GM23248 (cell line): ENCODE results near the gene ERP27. TPM values are rescaled to one million over a fixed set of nuclear protein-coding genes. Genes with fewer than 3 reads are reported as not detected.
A peak's percentile ranks its signal among the peaks of the same experiment; 100 is the strongest.

ENCODE experiments used
- DNase-seq: peaks from one replicate; pipeline ENCODE4 v3.0.0-alpha.2; 2015
- H2AFZ ChIP-seq: fragments of 200-600 bp; sonication (generic); 2 replicates; pipeline ENCODE4 v1.6.1; 2016; ENCODE audit warnings: antibody characterized with exemption
- H3F3A ChIP-seq: fragments of 200-600 bp; sonication (generic); 2 replicates; pipeline ENCODE4 v1.6.1; 2016; ENCODE audit warnings: mild to moderate bottlenecking, antibody characterized with exemption, mixed run types; ENCODE audit not compliant: insufficient read depth
- H3K27ac ChIP-seq: fragments of 200-600 bp; sonication (generic); 2 replicates; pipeline ENCODE4 v1.5.1; 2016; ENCODE audit warnings: mild to moderate bottlenecking
- H3K27me3 ChIP-seq: fragments of 200-600 bp; sonication (generic); replicated peaks from 2 replicates; pipeline ENCODE4 v1.6.1; 2016; ENCODE audit warnings: mild to moderate bottlenecking; ENCODE audit not compliant: insufficient read depth
- H3K36me3 ChIP-seq: fragments of 200-600 bp; sonication (generic); 2 replicates; pipeline ENCODE4 v1.6.1; 2016; ENCODE audit warnings: low read depth, mild to moderate bottlenecking
- H3K4me1 ChIP-seq: fragments of 200-600 bp; sonication (generic); 2 replicates; pipeline ENCODE4 v1.6.1; 2016; ENCODE audit warnings: mild to moderate bottlenecking; ENCODE audit not compliant: insufficient read depth
- H3K4me2 ChIP-seq: fragments of 200-600 bp; sonication (generic); one replicate; pipeline ENCODE4 v1.6.1; 2016; ENCODE audit warnings: mild to moderate bottlenecking; ENCODE audit not compliant: unreplicated experiment
- H3K4me3 ChIP-seq: fragments of 200-600 bp; sonication (generic); 2 replicates; pipeline ENCODE4 v1.5.1; 2016; ENCODE audit warnings: mild to moderate bottlenecking
- H3K79me2 ChIP-seq: fragments of 200-600 bp; sonication (generic); 2 replicates; pipeline ENCODE4 v1.6.1; 2016; ENCODE audit warnings: mild to moderate bottlenecking; ENCODE audit not compliant: insufficient read depth
- H3K9ac ChIP-seq: fragments of 200-600 bp; sonication (generic); 2 replicates; pipeline ENCODE4 v1.6.1; 2016; ENCODE audit warnings: mild to moderate bottlenecking
- H3K9me2 ChIP-seq: fragments of 200-600 bp; sonication (generic); 2 replicates; pipeline ENCODE4 v1.6.1; 2016; ENCODE audit warnings: mixed run types, mild to moderate bottlenecking, moderate library complexity; ENCODE audit not compliant: insufficient read depth
- H3K9me3 ChIP-seq: fragments of 200-600 bp; sonication (generic); one replicate; pipeline ENCODE4 v1.6.1; 2017; ENCODE audit warnings: low read depth
- H4K20me1 ChIP-seq: fragments of 200-600 bp; sonication (generic); 2 replicates; pipeline ENCODE4 v1.6.0; 2016; ENCODE audit not compliant: insufficient read depth
- EZH2 ChIP-seq: fragments of 200-600 bp; sonication (generic); IDR thresholded peaks from 2 replicates; pipeline ENCODE4 v1.6.1; 2018; ENCODE audit warnings: antibody characterized with exemption, mild to moderate bottlenecking; ENCODE audit not compliant: insufficient read depth, poor library complexity, severe bottlenecking
- EZH2phosphoT487 ChIP-seq: fragments of 200-600 bp; sonication (generic); IDR thresholded peaks from 2 replicates; pipeline ENCODE4 v1.6.1; 2018; ENCODE audit warnings: antibody characterized with exemption, moderate library complexity, mild to moderate bottlenecking, low read depth; ENCODE audit not compliant: insufficient read depth
- WGBS, 2 experiments: methylation state at CpG; one replicate each; pipeline ENCODE4 v1.1.6; 2015 to 2017; ENCODE audit warnings: low lambda C conversion rate in 2 of 2, low coverage in 1 of 2; ENCODE audit errors: missing lambda C conversion rate in 2 of 2; 5-methylcytosine and 5-hydroxymethylcytosine counted together
- in situ Hi-C: fragments of 300-500 bp; cut with MboI; formaldehyde crosslinking; loops from 2 replicates; pipeline ENCODE4 v1.15.0; 2020
- polyA plus RNA-seq: library from polyadenylated mRNA; unstranded; fragments of >200 nt; fragmentation: Nextera tagmentation; extraction: Ambion mirVana; gene quantifications from 2 replicates; pipeline ENCODE4 v1.2.1, GENCODE V29; 2016
- total RNA-seq: library from RNA; depleted of rRNA; stranded (reverse); fragments of >200 nt; shearing (Covaris generic); gene quantifications from 2 replicates; pipeline ENCODE4 v1.2.3, GENCODE V29; 2014

ERP27 gene
- total and polyA plus RNA-seq, 2 experiments from 2014 or later = not detected

DNA sequence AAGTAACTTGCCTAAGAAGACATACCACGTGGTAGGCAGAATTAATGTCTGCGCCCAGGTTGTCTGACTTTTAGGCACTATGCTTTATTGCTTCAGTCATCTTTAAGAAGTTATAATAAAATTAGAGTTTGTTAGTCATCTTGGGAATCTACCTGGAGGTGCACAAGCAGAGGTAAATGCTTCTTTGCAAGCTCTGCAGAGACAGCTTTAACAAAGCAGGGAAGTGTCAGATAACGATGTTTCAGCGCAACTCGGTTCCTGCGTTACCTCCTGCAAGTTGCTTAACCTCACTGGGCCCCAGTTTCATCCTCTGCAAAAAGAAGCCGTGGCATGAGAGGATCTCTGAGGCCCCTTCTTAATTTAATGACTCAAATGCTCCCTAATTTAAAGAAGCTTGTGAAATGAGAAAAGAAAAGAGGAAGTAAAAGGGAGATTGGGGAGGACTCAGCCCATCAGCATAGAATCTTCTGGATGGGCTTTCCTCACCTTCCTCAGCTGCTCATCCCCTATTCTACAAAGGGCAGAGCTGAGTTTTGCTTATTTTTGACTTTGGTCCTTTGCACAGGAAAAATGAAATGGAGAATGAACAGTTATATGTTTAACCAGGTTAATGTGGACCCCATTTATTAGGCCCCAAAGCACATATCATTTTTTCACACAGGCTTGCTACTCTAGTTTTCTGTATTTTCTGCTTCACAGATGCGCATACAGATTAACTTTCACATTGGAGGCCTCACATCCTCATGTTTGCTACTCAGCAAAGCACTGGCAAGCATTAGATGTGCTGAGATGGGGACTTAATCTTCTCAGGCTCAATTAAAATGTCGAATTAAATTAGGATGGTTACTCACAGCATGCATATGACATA is 17.9 kb upstream of the ERP27 start:
- WGBS, 2 experiments = 81 to 83% methylated on average over 9 of the region's 9 CpGs
- Histone ChIP-seq H3K27ac (no peak overlapping the region), H3F3A (peaks cover 16% of the 10 kb centered on the region), H3K9me2 (no peaks in the 10 kb centered on the region), H4K20me1 (no peaks in the 10 kb centered on the region), H3K79me2 (no peaks in the 10 kb centered on the region), H2AFZ (no peak overlapping the region), H3K9me3 (no peaks in the 10 kb centered on the region), H3K9ac (no peak overlapping the region), H3K4me1 (peaks cover 11% of the 10 kb centered on the region), H3K4me3 (no peak overlapping the region), H3K36me3 (no peaks in the 10 kb centered on the region), H3K4me2 (no peak overlapping the region), H3K27me3 (no peaks in the 10 kb centered on the region)
- no peak for TF ChIP-seq EZH2
- TF ChIP-seq EZH2phosphoT487 = no peak
- in situ Hi-C loops = no loop called here
- no peak for DNase-seq

DNA sequence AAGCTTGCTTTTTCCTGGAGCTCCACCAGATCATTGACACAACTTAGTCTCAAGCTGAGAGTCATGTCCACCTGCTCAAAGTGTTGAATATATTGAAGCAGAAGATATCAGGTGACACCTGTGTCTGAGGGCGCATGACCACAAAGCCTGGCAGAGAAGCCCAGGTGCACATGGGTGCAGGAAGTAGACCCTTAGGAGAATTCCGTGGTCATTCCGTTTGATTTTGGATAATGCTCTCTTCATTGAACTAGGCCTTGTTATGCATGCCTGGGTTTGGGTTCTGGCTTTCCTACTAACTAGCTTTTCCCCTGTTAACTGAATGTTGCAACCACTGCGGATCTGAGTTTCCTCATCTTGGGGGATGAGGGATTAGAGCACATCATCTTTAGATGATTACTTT is 15.9 kb upstream of the ERP27 start:
- TF ChIP-seq EZH2phosphoT487 (no peak), EZH2 (no peak)
- Histone ChIP-seq H4K20me1 (no peaks in the 10 kb centered on the region), H3K36me3 (no peaks in the 10 kb centered on the region), H3K9me3 (no peaks in the 10 kb centered on the region), H3K27me3 (no peaks in the 10 kb centered on the region), H3K9ac (no peak overlapping the region), H3K27ac (no peak overlapping the region), H3K9me2 (no peaks in the 10 kb centered on the region), H3K4me1 (peaks cover 14% of the 10 kb centered on the region), H2AFZ (no peak overlapping the region), H3K4me3 (no peak overlapping the region), H3K79me2 (no peaks in the 10 kb centered on the region), H3F3A (peaks cover 20% of the 10 kb centered on the region), H3K4me2 (no peak overlapping the region)
- WGBS, 2 experiments = 92 to 94% methylated on average over 4 of the region's 4 CpGs
- DNase-seq = no peak
- in situ Hi-C loops = no loop called here

DNA sequence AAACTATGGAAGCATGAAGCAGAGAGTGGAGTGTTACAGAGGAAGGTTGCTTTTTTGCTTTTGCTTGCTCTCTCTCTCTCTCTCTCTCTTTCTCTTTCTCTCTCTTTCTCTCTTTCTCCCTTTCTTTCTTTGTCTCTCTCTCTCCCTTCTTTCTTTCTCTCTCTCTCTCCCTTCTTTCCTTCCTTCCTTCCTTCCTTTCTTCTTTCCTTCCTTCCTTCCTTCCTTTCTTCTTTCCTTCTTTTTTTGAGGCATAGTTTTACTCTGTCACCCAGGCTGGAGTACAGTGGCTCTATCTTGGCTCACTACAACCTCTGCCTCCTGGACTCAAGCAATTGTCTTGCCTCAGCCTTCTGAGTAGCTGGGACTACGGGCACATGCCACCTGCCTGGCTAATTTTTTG is 15.4 kb upstream of the ERP27 start:
- in situ Hi-C loops = no loop called here
- no peak overlapping the region for H3K4me2 ChIP-seq
- no peak overlapping the region for H2AFZ ChIP-seq
- TF ChIP-seq EZH2phosphoT487 (no peak), EZH2 (no peak)
- no peaks in the 10 kb centered on the region for H3K27me3 ChIP-seq
- no peak overlapping the region for H3K4me3 ChIP-seq
- no peak overlapping the region for H3K27ac ChIP-seq
- H3K36me3 ChIP-seq = no peaks in the 10 kb centered on the region
- no peaks in the 10 kb centered on the region for H3K9me3 ChIP-seq
- no peak overlapping the region for H3K9ac ChIP-seq
- DNase-seq = no peak
- H3K4me1 ChIP-seq = peaks cover 19% of the 10 kb centered on the region
- H3K79me2 ChIP-seq = no peaks in the 10 kb centered on the region
- H3F3A ChIP-seq = peaks cover 25% of the 10 kb centered on the region
- WGBS, 2 experiments = 53 to 58% methylated on average over 1 of the region's 1 CpG
- no peaks in the 10 kb centered on the region for H4K20me1 ChIP-seq
- H3K9me2 ChIP-seq = no peaks in the 10 kb centered on the region

DNA sequence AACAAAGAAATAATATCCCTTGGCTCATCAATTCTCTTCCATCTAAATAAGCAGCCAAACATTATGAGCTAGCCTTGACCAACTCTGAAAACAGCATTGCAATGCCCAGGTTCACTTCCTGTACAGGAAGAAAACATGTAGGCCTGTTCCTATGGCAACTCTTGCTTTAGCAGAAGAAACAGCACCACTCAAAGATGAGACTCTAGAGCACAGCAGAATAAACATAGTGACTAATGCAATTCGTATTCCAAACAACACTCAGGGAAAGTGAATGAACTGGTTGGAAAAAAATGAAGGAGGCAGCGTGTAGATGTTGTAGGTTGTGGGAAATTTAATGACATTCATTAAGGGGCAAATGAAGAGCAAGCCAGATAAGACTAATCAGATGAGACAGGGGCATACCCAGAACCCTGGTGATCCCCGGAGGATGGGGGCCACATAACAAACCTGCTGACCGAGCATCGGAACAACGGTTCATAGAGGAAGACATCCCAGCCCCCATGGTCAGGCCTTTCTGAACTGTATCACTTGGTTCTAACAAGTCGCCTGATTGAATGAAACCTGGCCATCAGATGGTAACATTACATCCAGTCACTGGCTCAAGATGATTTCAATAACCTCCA is 14.1 kb upstream of the ERP27 start:
- H3K27ac ChIP-seq = peak overlapping the region; percentile 78
- in situ Hi-C loops = no loop called here
- WGBS, 2 experiments = 56 to 57% methylated on average over 7 of the region's 7 CpGs

More for the DNA sequence above, 14.1 kb upstream of the ERP27 start:
- H3K4me2 ChIP-seq = peak overlapping the region; percentile 45
- TF ChIP-seq EZH2 = no peak
- TF ChIP-seq EZH2phosphoT487 = no peak
- H3K9me2 ChIP-seq = no peaks in the 10 kb centered on the region
- H2AFZ ChIP-seq = peak overlapping the region; percentile 40; the same call in 1 of the 2 replicates
- no peaks in the 10 kb centered on the region for H3K79me2 ChIP-seq
- no peaks in the 10 kb centered on the region for H3K27me3 ChIP-seq
- H3K4me3 ChIP-seq = no peak overlapping the region
- peaks cover 29% of the 10 kb centered on the region for H3K4me1 ChIP-seq
- peak; percentile 98 for DNase-seq
- no peaks in the 10 kb centered on the region for H4K20me1 ChIP-seq
- 0 out of 2 replicates have a peak overlapping the region, but pooled peaks have one; percentile 13 for H3K9ac ChIP-seq
- peaks cover 30% of the 10 kb centered on the region for H3F3A ChIP-seq
- no peaks in the 10 kb centered on the region for H3K9me3 ChIP-seq
- no peaks in the 10 kb centered on the region for H3K36me3 ChIP-seq
